Heart left ventricle (tissue), 16 donors: Measurements from ENCODE around the gene SERAC1. TPM values are rescaled to one million over a fixed set of nuclear protein-coding genes. Genes with fewer than 3 reads are reported as not detected.

Experiments
- ATAC-seq, 4 donors: fragments of 200-7000 bp; cut with Tn5 transposase; one replicate each; pipeline ENCODE4 v1.9.1; 2020 to 2022; ENCODE audit warnings: moderate library complexity in 4 of 4, mild to moderate bottlenecking in 3 of 4, moderate number of reproducible peaks in 1 of 4
- DNase-seq, 5 donors: peaks; one replicate each; pipeline ENCODE4 v3.0.0-alpha.2; 2020
- H3K27ac ChIP-seq, 12 donors: fragments of 200-600 bp; sonication (generic) in 4 of 12; one replicate each; pipeline versions ENCODE4 v1.5.0 to v1.8.0; 2016 to 2022; ENCODE audit warnings: mild to moderate bottlenecking in 2 of 12
- H3K27me3 ChIP-seq, 9 donors: fragments of 200-600 bp; sonication (generic) in 2 of 9; one replicate each; pipeline versions ENCODE4 v1.5.1 to v1.8.0; 2016 to 2022; ENCODE audit warnings: mild to moderate bottlenecking in 3 of 9
- H3K36me3 ChIP-seq, 9 donors: fragments of 200-600 bp; sonication (generic) in 2 of 9; one replicate each; pipeline versions ENCODE4 v1.5.0 to v1.8.0; 2018 to 2022; ENCODE audit warnings: mild to moderate bottlenecking in 2 of 9
- H3K4me1 ChIP-seq, 12 donors: fragments of 200-600 bp; sonication (generic) in 4 of 12; one replicate each; pipeline versions ENCODE4 v1.5.0 to v1.8.0; 2016 to 2022; ENCODE audit warnings: mild to moderate bottlenecking in 3 of 12
- H3K4me3 ChIP-seq, 12 donors: fragments of 200-600 bp; sonication (generic) in 4 of 12; one replicate each; pipeline versions ENCODE4 v1.5.0 to v1.8.0; 2017 to 2022; ENCODE audit warnings: mild to moderate bottlenecking in 9 of 12, moderate library complexity in 4 of 12
- H3K9me3 ChIP-seq, 12 donors: fragments of 200-600 bp; sonication (generic) in 4 of 12; one replicate each; pipeline versions ENCODE4 v1.5.0 to v1.8.0; 2016 to 2022; ENCODE audit warnings: mild to moderate bottlenecking in 1 of 12
- CTCF ChIP-seq, 12 donors: fragments of 200-600 bp; sonication (generic) in 4 of 12; IDR thresholded peaks; one replicate each; pipeline versions ENCODE4 v1.5.0 to v1.8.0; 2018 to 2022; ENCODE audit warnings: antibody characterized with exemption in 12 of 12, mild to moderate bottlenecking in 5 of 12
- POLR2A ChIP-seq, 2 donors: fragments of 450-650 bp; IDR thresholded peaks; one replicate each; pipeline ENCODE4 v1.6.1; 2017; ENCODE audit warnings: antibody characterized with exemption in 2 of 2, mild to moderate bottlenecking in 2 of 2, moderate library complexity in 2 of 2
- WGBS, 4 donors: extraction: QIAGEN DNeasy Blood & Tissue Kit in 2 of 4; methylation state at CpG; one replicate each; pipeline versions ENCODE4 v1.1.5 to v1.1.7; 2013 to 2018; 5-methylcytosine and 5-hydroxymethylcytosine counted together
- intact Hi-C, 10 donors: fragments of 100-400 bp; cut with DNase I; formaldehyde crosslinking; loops; one replicate each; pipeline versions ENCODE4 v1.11.1 to v1.14.2; 2022
- polyA plus RNA-seq, 2 donors: library from polyadenylated mRNA; stranded (reverse); fragments of 200-250 nt; gene quantifications; one replicate each; pipeline ENCODE4 v1.2.3, GENCODE V29; 2013
- total RNA-seq, 9 donors: library from RNA; depleted of rRNA in 2 of 9; stranded (reverse); fragments of >200 nt in 2 of 9; fragmentation: NEBNext Ultra II Directional in 3 of 9; extraction: Animal tissue kit (Norgen Biotek cat#: 25700) in 3 of 9; gene quantifications; one replicate each; pipeline versions ENCODE4 v1.1.0 to v1.2.4, GENCODE V29; 2016 to 2023
- donor health status: ischemic (EF 13 %, LVEDD 7.1; RV severe dilation, severe dysfunction).
- donor health status: healthy with polysubstance abuse.
- donor health status: DM: no; HTN: yes; CAD: no.
- donor health status: DM: no; HTN: no; CAD: no.
- donor health status: ischemic (EF 25% LVEDD 6.9; RV normal size, moderate dysfunction).
- donor health status: ischemic (EF 25% LVEDD 5.7; RV mildly dilated, moderate dysfunction).
- donor health status: healthy.
- donor health status: DM: yes; HTN: yes; CAD: no.
- donor health status: ischemic (EF 35%, LVEDD 5.7; RV mildly dilated, moderate dysfunction).
- donor health status: nonischemic (EF 11% LVEDD 7.7; RV severe dilation, severe dysfunction).
- donor health status: DM: yes; HTN: yes; CAD: no.
- donor health status: PGD.
- donor health status: ischemic (EF 29% LVEDD 5.4; RV normal size, mild dysfunction).
- donor health status: nonischemic (EF 23%, LVEDD 6.1; RV moderate dilation, normal function).

SERAC1 gene
- total and polyA plus RNA-seq, 11 donors, result 1.5 to 7.0 (median 5.5) TPM

GRCh38 chr6:158086504-158087223 lies 81.4 kb downstream of the SERAC1 start:
- peaks cover 0 to 9% (median 0%) of the 10 kb centered on the region in 12 donors for H3K4me1 ChIP-seq
- intact Hi-C loops, result no loop called here
- peak overlapping the region in 2 of 12 donors; percentile 22 to 58 for H3K27ac ChIP-seq
- DNase-seq, result peak in 4 of 5 donors; percentile 42 to 74 (median 52)
- ATAC-seq, result peak in 2 of 4 donors; percentile 28 to 47
- no peaks in the 10 kb centered on the region for H3K27me3 ChIP-seq
- H3K36me3 ChIP-seq, result peaks cover 0 to 93% (median 77%) of the 10 kb centered on the region in 9 donors
- TF ChIP-seq CTCF (IDR thresholded peaks at IDR 0.05), result no peak
- TF ChIP-seq POLR2A (IDR thresholded peaks at IDR 0.05), result no peak
- WGBS, 4 donors, result 76 to 86% (median 80%) methylated on average over 32 of the region's 32 CpGs
- H3K4me3 ChIP-seq, result peak overlapping the region in 1 of 12 donors; percentile 40
- no peaks in the 10 kb centered on the region for H3K9me3 ChIP-seq

- TF ChIP-seq POLR2A (IDR thresholded peaks at IDR 0.05) (no peak), CTCF (IDR thresholded peaks at IDR 0.05) (no peak)
- H3K36me3 ChIP-seq, result peaks cover 0 to 93% (median 76%) of the 10 kb centered on the region in 9 donors
- H3K27me3 ChIP-seq, result no peaks in the 10 kb centered on the region
- peak overlapping the region in 1 of 12 donors; percentile 40 for H3K4me3 ChIP-seq
- ATAC-seq, result peak in 3 of 4 donors; percentile 3 to 6 (median 5)
- 89 to 96% (median 93%) methylated on average over 2 of the region's 2 CpGs for WGBS, 4 donors
- DNase-seq, result no peak
- intact Hi-C loops, result no loop called here
- H3K4me1 ChIP-seq, result peaks cover 0 to 9% (median 0%) of the 10 kb centered on the region in 12 donors
- H3K9me3 ChIP-seq, result no peaks in the 10 kb centered on the region
- peak overlapping the region in 1 of 12 donors; percentile 58 for H3K27ac ChIP-seq
Observed at GRCh38 chr6:158086054-158086503, 82.0 kb downstream of the SERAC1 start.

GRCh38 chr6:158085261-158086053 lies 82.6 kb downstream of the SERAC1 start:
- no peak overlapping the region for H3K27ac ChIP-seq
- ATAC-seq, result no peak
- 84 to 90% (median 88%) methylated on average over 17 to 21 of the region's 21 CpGs for WGBS, 4 donors

More at GRCh38 chr6:158085261-158086053, 82.6 kb downstream of the SERAC1 start:
- no peaks in the 10 kb centered on the region for H3K27me3 ChIP-seq
- H3K4me3 ChIP-seq, result no peak overlapping the region
- H3K36me3 ChIP-seq, result peaks cover 0 to 93% (median 76%) of the 10 kb centered on the region in 9 donors
- TF ChIP-seq POLR2A (IDR thresholded peaks at IDR 0.05), result no peak
- no peak for TF ChIP-seq CTCF (IDR thresholded peaks at IDR 0.05)
- H3K4me1 ChIP-seq, result peaks cover 0 to 9% (median 0%) of the 10 kb centered on the region in 12 donors
- no peaks in the 10 kb centered on the region for H3K9me3 ChIP-seq
- intact Hi-C loops, result no loop called here
- DNase-seq, result no peak
